GOT3 (cell line): Measurements from ENCODE around the gene RBP4.
"Not testable (repeated sequence)": the region's sequence is repeated elsewhere in the genome, so short reads cannot be mapped to it uniquely, and the experiment has no call there.

ENCODE experiments used
- DNase-seq: peaks from one replicate; lab custom pipeline; 2025; ENCODE audit warnings: mixed read lengths; lab: John Stamatoyannopoulos, UW

The RBP4 gene

GRCh38 chr10:93566435-93567276 is 34.4 kb downstream of the RBP4 start, which contains the start of gene FFAR4:
TSS of gene FFAR4 (plus strand) at chr10:93566665. CDS start at chr10:93566721, 56 bp downstream.
- no peak for DNase-seq

GRCh38 chr10:93565446-93565845 is 35.6 kb downstream of the RBP4 start:
- no peak for DNase-seq

DNA sequence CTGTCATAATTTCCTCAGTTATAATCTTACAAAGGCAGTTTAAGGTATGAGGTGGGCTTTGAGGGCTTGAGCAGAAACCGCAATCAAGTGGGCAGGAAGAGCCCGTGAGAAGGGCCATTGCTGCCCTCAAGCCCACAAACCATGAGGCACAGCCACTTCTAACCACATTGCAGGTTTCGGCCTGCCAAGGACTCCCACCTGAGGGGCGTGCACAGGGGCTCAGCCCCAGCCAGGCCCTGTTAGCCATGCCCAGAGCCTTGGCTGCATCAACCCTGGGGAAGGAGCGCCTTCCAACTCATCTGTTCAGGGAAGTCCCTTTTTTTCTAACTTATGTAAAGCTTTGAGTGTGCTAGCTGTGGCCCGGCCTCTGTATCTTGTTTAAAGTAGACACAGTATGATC is 40.5 kb downstream of the RBP4 start:
- DNase-seq = no peak

DNA sequence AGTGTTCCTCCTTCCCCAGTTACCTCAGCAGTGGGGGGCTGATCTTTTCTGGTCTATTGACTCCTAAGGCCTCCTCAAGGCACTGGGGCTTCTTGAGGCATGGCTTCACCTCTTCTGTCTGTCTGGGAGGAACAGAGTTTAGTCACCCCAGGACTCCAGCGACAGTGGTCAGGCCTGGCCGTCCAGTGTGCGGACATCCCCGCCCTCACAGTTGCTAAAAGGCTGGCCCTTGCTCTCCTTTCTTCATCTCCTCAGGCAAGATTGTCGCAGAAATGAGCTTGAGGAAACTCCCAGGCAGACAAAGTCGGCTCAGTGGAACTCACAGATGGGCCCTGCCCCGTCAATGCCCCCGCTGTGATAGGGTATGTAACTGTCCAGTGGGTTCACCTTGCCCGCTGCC is 41.5 kb downstream of the RBP4 start:
- no peak for DNase-seq

DNA sequence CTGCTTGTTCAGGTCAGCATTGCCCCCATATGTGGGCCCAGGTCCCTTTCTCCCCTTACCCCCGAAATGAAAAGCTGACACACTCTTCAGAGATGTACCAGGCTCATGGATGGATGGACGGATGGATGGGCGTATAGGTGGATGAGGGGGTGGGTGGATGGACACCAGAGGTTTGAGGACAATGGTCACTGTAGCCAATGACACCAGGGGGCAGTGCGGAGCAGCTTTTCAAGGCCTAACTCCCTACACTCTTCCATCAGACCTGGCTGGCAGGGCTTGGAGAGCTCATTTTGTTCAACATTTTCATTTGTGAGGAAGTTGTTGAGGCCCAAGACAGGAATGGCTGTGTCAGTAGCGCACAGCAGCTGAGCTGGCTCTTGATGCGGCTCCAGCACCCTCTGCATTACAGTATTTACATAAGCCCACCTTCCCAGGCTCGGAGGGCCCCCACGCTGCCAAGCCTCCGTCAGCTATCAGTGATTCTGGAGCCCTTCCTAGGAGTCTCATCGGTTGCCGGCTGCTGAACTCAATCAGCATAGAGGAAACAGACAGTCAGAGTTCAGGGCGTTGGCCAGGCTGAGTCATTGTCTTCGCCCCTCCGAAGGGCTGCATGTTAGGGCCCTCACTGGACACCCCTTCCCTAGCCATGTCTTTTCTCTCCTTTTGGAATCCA is 46.1 kb downstream of the RBP4 start:
- DNase-seq = no peak

GRCh38 chr10:93554316-93554663 is 46.7 kb downstream of the RBP4 start:
- DNase-seq = no peak

DNA sequence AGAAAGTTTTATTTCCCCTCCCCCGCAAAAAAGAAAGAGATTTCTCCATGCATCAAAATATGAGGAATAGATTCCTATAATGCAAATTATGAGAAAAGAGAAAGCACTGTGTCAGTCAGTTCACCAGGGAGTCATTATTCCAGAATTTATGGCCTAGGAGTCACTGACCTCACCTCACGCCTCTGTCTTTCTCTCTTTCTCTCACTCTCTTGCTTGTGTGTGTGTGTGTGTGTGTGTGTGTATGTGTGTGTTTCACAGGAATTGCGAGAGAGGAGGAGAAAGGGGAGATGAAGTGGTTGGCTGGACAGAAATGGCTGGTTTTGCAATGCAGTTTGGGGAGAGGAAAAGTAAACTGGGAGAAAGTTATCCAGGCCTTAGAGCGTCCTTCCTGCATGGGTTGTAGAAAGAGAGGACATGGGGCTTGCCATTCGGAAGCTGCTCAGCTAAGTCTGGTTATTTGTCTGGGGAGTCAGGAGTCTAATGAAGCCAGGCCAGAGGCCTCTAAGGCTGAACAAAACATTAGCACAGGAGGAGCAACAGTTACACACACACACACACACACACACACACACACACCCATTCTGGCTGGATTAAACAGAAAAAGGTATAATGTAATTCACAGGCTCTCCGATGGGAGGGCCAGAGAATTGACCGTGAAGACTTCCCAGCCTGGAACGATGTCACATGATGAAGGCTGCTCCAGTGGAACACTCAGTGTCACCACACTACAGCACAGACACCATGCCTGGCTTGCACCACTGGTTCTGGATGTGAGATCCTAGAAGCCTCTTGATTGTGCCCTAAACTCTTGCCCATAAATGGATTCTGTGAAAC is 47.3 kb downstream of the RBP4 start:
- DNase-seq = no peak

GRCh38 chr10:93552780-93553179 is 48.3 kb downstream of the RBP4 start:
- DNase-seq = no peak

GRCh38 chr10:93550606-93551005 is 50.4 kb downstream of the RBP4 start:
- DNase-seq = no peak

DNA sequence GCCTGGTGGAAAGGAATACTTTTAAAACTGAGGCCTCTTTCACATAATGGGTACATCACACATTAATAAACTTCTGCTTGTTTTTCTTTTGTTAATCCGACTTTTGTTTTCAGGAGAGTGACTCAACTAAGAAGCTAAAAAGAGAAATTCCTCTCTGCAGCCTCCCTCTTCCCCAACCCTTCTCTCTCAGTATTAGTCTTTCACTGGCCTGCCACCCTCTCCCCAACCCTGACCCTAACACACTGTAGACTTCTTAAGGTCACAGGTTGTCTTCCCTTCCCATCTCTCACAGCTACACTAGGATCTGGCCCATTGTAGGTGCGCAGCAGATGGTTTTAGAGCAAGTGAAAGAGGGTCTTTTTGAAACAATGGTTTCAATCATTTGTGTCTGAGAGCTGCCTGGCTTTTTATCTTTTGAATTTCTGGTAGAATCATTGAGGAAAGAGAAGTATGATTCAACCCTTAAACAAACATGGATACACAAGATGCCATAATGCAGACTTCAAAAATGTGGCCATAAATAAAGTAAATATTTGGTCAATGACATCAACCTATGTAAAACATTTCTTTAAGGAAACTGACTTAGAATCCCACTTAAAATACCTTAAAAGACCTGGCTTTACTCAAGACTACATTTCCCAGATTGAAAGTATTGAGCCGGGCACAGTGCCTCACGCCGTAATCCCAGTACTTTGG is 52.5 kb downstream of the RBP4 start:
- no peak for DNase-seq

GRCh38 chr10:93547522-93547921 is 53.5 kb downstream of the RBP4 start:
- no peak for DNase-seq

- DNase-seq = not testable (repeated sequence)
These were observed 54.0 kb downstream of the RBP4 start for GRCh38 chr10:93546995-93547394.

DNA sequence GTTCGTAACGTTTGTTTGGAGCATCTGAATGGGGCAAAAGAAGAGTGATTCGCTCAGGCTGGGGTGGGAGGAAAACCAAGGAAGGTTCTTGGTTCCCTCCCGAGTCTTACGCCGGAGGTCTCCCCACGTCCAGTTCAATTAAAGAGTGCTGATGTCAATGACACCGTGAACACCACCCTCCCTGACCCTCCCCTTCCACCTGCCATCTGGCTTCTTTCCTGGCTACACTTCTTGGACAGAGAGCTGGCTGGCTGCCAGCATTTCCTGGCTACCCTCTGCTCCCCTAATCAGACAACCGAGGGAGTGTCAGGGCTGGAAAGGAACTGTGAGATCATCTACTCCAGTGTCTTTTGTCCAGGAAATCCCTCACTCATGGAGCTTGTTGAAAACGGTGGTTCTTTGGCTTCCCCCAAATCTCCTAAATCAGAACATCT is 58.7 kb downstream of the RBP4 start:
- no peak for DNase-seq
